Measurements from ENCODE around the gene PIRT. TPM values are rescaled to one million over a fixed set of nuclear protein-coding genes. Genes with fewer than 3 reads are reported as not detected.

PIRT gene
- total and polyA plus RNA-seq, 2 of the 8 experiments (the other 6 are each of a cell fraction or from before 2014, with no cell fraction given): 0.03 TPM; not detected in 1

- TF ChIP-seq CHD7 (IDR thresholded peaks at IDR 0.05; ENCODE audit: insufficient replicate concordance, low read length) (no peak), SIX5 (IDR thresholded peaks at IDR 0.05; ENCODE audit: low read depth, low read length) (no peak), CTCF (IDR thresholded peaks at IDR 0.05; ENCODE audit: control extremely low read depth in 1 of 3, insufficient read depth in 1 of 3, low read depth in 1 of 3, low read length in 3 of 3) (no peak), HDAC2 (IDR thresholded peaks at IDR 0.05; ENCODE audit: borderline replicate concordance in 1 of 2, low read depth in 2 of 2, low read length in 2 of 2) (no peak)
These were observed 39.5 kb downstream of the PIRT start (continued) for GRCh38 chr17:10798332-10798749.

Measured in H1 (cell line).